Neuron (in vitro differentiated cells): Measurements from ENCODE around the gene AGRN.
A peak's percentile ranks its signal among the peaks of the same experiment; 100 is the strongest.
"Not testable (repeated sequence)": the region's sequence is repeated elsewhere in the genome, so short reads cannot be mapped to it uniquely, and the experiment has no call there.

ENCODE experiments used
- H2AFZ ChIP-seq: one replicate; pipeline ENCODE4 v1.6.1; 2013; ENCODE audit warnings: low read depth, mild to moderate bottlenecking, inconsistent platforms, low read length, moderate library complexity
- H3K27me3 ChIP-seq: one replicate; pipeline ENCODE4 v1.6.1; 2013; ENCODE audit warnings: low read length; ENCODE audit not compliant: insufficient read depth
- H3K36me3 ChIP-seq: one replicate; pipeline ENCODE4 v1.6.1; 2013; ENCODE audit warnings: low read length; ENCODE audit not compliant: insufficient read depth
- H3K4me1 ChIP-seq: one replicate; pipeline ENCODE4 v1.6.1; 2013; ENCODE audit warnings: low read length; ENCODE audit not compliant: insufficient read depth
- H3K4me3 ChIP-seq: 2 replicates; pipeline ENCODE4 v1.5.1; 2013; ENCODE audit warnings: mild to moderate bottlenecking, low read length, moderate library complexity
- H3K9me3 ChIP-seq: one replicate; pipeline ENCODE4 v1.6.1; 2013; ENCODE audit warnings: low read length

The AGRN gene

DNA sequence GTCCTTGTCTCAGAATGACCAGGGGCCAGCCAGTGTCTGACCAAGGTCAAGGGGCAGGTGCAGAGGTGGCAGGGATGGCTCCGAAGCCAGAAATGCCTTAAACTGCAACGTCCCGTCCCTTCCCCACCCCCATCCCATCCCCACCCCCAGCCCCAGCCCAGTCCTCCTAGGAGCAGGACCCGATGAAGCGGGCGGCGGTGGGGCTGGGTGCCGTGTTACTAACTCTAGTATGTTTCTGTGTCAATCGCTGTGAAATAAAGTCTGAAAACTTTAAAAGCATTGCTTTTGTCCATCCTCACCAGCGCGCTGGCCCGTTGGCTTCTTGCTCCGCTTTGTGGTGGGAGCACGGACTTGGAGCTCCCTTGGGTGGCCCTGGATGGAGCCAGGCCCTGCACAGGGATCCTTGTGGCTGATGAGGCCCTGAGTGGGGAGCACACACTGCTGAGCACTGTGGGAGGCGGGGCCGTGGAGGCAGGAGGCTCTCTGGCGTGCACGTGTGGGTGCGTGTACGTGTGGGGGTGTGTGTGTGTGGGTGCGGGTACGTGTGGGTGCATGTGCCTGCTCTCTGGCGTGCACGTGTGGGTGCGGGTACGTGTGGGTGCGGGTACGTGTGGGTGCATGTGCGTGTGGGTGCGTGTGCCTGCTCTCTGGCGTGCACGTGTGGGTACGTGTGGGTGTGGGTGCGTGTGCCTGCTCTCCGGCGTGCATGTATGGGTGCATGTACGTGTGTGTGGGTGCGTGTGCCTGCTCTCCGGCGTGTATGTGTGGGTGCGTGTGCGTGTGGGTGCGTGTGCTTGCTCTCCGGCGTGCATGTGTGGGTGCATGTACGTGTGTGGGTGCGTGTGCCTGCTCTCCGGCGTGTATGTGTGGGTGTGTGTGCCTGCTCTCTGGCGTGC lies 36.2 kb downstream of the AGRN start:
- no peak overlapping the region for H3K4me3 ChIP-seq
- H3K36me3 ChIP-seq = peaks cover 34% of the 10 kb centered on the region
- H3K9me3 ChIP-seq = no peaks in the 10 kb centered on the region
- peaks cover 16% of the 10 kb centered on the region for H3K27me3 ChIP-seq
- H3K4me1 ChIP-seq = peaks cover 18% of the 10 kb centered on the region
- no peak overlapping the region for H2AFZ ChIP-seq

DNA sequence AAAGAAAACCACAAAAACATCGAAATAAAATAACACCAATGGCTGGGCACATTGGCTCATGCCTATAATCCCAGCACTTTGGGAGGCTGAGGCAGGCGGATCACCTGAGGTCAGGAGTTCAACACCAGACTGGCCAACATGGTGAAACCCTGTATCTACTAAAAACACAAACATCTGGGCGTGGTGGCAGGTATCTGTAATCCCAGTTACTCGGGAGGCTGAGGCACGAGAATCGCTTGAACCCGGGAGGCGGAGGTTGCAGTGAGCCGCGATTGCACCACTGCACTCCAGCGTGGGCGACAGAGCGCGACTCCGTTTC lies 37.8 kb downstream of the AGRN start:
- H3K4me1 ChIP-seq = peaks cover 25% of the 10 kb centered on the region
- H2AFZ ChIP-seq, H3K4me3 ChIP-seq, H3K9me3 ChIP-seq: not testable (repeated sequence)
- peaks cover 18% of the 10 kb centered on the region for H3K36me3 ChIP-seq
- peaks cover 26% of the 10 kb centered on the region for H3K27me3 ChIP-seq

- H3K4me1 ChIP-seq = peaks cover 31% of the 10 kb centered on the region
- peaks cover 30% of the 10 kb centered on the region for H3K27me3 ChIP-seq
- H3K4me3 ChIP-seq = peak overlapping the region; percentile 37
- peaks cover 12% of the 10 kb centered on the region for H3K36me3 ChIP-seq
- H3K9me3 ChIP-seq = no peaks in the 10 kb centered on the region
- no peak overlapping the region for H2AFZ ChIP-seq
Measured at GRCh38 chr1:1058088-1058905, 38.4 kb downstream of the AGRN start.

DNA sequence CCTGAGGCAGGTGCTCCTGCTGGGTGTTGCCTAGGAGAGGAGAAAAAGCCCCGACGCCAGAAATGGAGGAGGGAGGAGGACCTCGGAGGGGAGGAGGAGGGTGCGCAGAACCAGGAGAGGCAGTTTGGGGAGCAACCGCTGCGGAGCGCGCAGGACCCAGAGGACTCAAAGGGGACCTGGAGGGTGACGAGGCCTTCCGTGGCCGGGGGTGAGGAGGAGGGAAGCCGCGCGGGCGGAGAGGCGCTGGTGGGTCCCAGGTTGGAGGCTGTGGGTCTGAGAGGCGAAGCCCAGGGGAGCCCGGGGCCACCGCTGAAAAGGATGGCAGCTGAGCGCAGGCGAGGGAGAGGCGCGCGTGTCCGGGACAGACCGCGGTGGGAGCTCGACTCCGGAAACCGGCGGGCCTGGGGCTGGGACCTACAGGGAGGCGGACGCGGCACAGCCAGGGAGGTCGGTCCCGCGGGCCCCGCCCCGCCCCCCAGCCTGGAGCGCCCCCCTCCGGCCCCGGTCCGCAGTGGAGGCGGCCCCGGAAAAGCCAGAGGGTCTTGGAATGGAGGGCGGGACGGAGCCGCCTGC lies 39.1 kb downstream of the AGRN start:
- Histone ChIP-seq H3K4me3 (peak overlapping the region; percentile 37), H3K27me3 (peaks cover 30% of the 10 kb centered on the region), H3K36me3 (peaks cover 12% of the 10 kb centered on the region), H3K4me1 (peaks cover 36% of the 10 kb centered on the region), H3K9me3 (no peaks in the 10 kb centered on the region), H2AFZ (peak overlapping the region; percentile 8)

- Histone ChIP-seq H3K36me3 (peaks cover 6% of the 10 kb centered on the region), H3K4me3 (peak overlapping the region; percentile 37), H2AFZ (no peak overlapping the region), H3K4me1 (peaks cover 42% of the 10 kb centered on the region), H3K9me3 (no peaks in the 10 kb centered on the region), H3K27me3 (peaks cover 30% of the 10 kb centered on the region)
Measured at GRCh38 chr1:1059494-1060280, 39.8 kb downstream of the AGRN start.

- no peaks in the 10 kb centered on the region for H3K36me3 ChIP-seq
- no peak overlapping the region for H2AFZ ChIP-seq
- no peaks in the 10 kb centered on the region for H3K9me3 ChIP-seq
- peaks cover 33% of the 10 kb centered on the region for H3K27me3 ChIP-seq
- peaks cover 43% of the 10 kb centered on the region for H3K4me1 ChIP-seq
- no peak overlapping the region for H3K4me3 ChIP-seq
Measured at GRCh38 chr1:1060281-1061000, 40.5 kb downstream of the AGRN start.

DNA sequence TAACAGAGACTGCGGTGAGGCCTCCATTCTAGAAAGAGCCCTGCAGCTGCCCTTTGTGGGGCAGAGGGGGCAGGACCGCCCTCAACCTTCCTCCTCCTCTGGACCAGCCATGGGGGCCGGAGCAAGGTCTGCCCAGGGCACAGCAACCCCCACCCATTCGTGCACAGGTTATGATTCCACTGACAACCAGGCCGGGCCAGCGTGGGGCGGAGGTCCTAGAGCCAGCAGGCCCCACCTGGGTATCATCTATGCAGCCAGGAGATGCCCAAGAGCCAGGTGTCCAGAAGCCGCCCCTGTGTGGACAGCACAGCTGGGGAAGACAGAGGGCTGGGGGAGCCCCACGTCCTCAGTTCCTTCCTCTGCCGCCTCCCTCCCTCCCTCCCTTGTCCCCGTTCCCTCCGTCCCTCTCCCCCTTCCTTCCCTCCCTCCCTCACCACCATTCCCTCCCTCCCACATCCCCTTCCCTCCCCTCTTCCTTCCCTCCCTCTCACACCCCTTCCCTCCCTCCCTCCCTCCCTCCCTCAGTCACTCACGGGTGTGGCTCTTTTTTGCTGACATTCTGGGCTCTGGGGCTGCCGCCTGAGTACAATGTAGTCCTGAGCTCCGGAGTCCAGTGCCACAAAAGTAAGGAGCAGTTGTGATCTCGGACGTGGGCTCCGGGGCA lies 41.9 kb downstream of the AGRN start:
- H3K36me3 ChIP-seq = no peaks in the 10 kb centered on the region
- H2AFZ ChIP-seq = no peak overlapping the region
- H3K4me1 ChIP-seq = peaks cover 41% of the 10 kb centered on the region
- H3K27me3 ChIP-seq = peaks cover 38% of the 10 kb centered on the region
- H3K9me3 ChIP-seq = no peaks in the 10 kb centered on the region
- no peak overlapping the region for H3K4me3 ChIP-seq

- Histone ChIP-seq H2AFZ (no peak overlapping the region), H3K4me3 (no peak overlapping the region), H3K4me1 (peaks cover 41% of the 10 kb centered on the region), H3K36me3 (no peaks in the 10 kb centered on the region), H3K9me3 (no peaks in the 10 kb centered on the region), H3K27me3 (peaks cover 40% of the 10 kb centered on the region)
Measured at GRCh38 chr1:1062348-1063163, 42.6 kb downstream of the AGRN start.

DNA sequence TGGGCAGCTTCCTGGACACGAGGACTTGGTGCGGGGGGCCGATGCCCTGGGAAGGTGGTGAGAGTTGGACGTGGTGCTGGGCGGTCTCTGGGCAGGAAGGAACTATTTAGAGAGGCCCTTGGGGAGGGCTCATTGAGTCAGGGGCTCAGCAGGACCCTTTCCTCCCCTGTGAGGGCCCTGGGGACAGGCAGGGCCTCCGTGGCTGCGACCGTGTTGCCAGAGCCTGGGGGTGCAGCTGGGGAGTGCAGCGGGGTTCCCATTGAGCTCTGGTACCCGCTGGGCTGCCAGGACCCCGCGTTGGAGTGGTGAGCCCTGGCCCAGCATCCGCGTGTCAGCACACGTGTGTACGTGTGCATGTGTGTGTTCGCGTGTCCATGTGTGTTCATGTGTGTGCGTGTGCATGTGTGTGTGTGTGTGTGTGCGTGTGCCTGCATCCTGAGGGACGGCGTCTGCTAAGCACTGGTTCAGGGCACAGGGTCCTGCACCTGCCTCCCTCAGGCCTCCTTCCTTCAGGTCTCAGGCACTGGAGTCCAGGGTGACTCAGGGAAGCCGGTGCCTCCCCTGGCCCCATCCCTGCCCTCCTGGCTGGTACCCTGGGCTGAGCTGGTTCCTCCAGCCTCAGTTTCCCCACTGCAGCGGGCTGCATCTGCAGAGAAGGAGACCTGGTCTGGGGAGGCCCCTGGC lies 43.5 kb downstream of the AGRN start:
- no peak overlapping the region for H3K4me3 ChIP-seq
- H3K9me3 ChIP-seq = no peaks in the 10 kb centered on the region
- H3K4me1 ChIP-seq = peaks cover 36% of the 10 kb centered on the region
- H2AFZ ChIP-seq = no peak overlapping the region
- H3K36me3 ChIP-seq = no peaks in the 10 kb centered on the region
- H3K27me3 ChIP-seq = peaks cover 47% of the 10 kb centered on the region

GRCh38 chr1:1063945-1064831 lies 44.3 kb downstream of the AGRN start:
- Histone ChIP-seq H3K27me3 (peaks cover 43% of the 10 kb centered on the region), H3K4me1 (peaks cover 29% of the 10 kb centered on the region), H3K4me3 (no peak overlapping the region)

More at GRCh38 chr1:1063945-1064831, 44.3 kb downstream of the AGRN start:
- Histone ChIP-seq H2AFZ (no peak overlapping the region), H3K36me3 (no peaks in the 10 kb centered on the region), H3K9me3 (no peaks in the 10 kb centered on the region)
